Left ventricle myocardium superior (tissue), 1 donor: ENCODE measurements around the gene OSBPL2. TPM values are rescaled to one million over a fixed set of nuclear protein-coding genes. Genes with fewer than 3 reads are reported as not detected.

ENCODE experiments used
- ATAC-seq: fragments of 200-7000 bp; cut with Tn5 transposase; one replicate; pipeline ENCODE4 v1.9.1; 2020; ENCODE audit warnings: mild to moderate bottlenecking, moderate library complexity
- DNase-seq: peaks from one replicate; pipeline ENCODE4 v3.0.0-alpha.2; 2020
- intact Hi-C: fragments of 100-400 bp; cut with micrococcal nuclease; formaldehyde crosslinking; loops from one replicate; pipeline ENCODE4 v1.11.0; 2022
- long read RNA-seq: library from polyadenylated mRNA; unstranded; transcript quantifications from one replicate; pipeline ENCODE4 v2.0.0, GENCODE V29; 2021
- total RNA-seq: library from RNA; stranded (reverse); fragmentation: NEBNext Ultra II Directional; extraction: Animal tissue kit (Norgen Biotek cat#: 25700); gene quantifications from one replicate; pipeline ENCODE4 v1.2.1, GENCODE V29; 2021
- donor health status: DM: no; HTN: yes; CAD: no; lungs with severe emphysema.

The OSBPL2 gene
- total RNA-seq, result 60.0 TPM
- long read RNA-seq, full-length matches to known transcripts, result 20 of 47 reads
- long read RNA-seq, partial matches to known transcripts, result 16 of 47 reads
- long read RNA-seq, other reads (novel, unspliced or antisense), result 11 of 47 reads

GRCh38 chr20:62237801-62238568 is at the start of gene OSBPL2:
OSBPL2 (plus strand) TSS chr20:62238521; CDS start chr20:62256185, 17,664 bp downstream.
- peak; percentile 99 for DNase-seq
- peak; percentile 92 for ATAC-seq
- intact Hi-C loops, result no loop called here

GRCh38 chr20:62190639-62191411 is 47.5 kb upstream of the OSBPL2 start:
- peak; percentile 18 for DNase-seq
- ATAC-seq, result no peak
- intact Hi-C loops, result no loop called here

GRCh38 chr20:62191781-62192559 is 46.4 kb upstream of the OSBPL2 start:
- ATAC-seq (peak; percentile 72), DNase-seq (peak; percentile 31)
- intact Hi-C loops, result no loop called here

- ATAC-seq (peak; percentile 58), DNase-seq (peak; percentile 35)
- intact Hi-C loops, result no loop called here
Measured at GRCh38 chr20:62192635-62193034, 45.7 kb upstream of the OSBPL2 start.

- DNase-seq (peak; percentile 19), ATAC-seq (no peak)
- intact Hi-C loops, result no loop called here
Measured at GRCh38 chr20:62193079-62194025, 45.0 kb upstream of the OSBPL2 start.

GRCh38 chr20:62195075-62195405 is 43.3 kb upstream of the OSBPL2 start:
- intact Hi-C loops, result no loop called here
- DNase-seq (peak; percentile 11), ATAC-seq (no peak)

GRCh38 chr20:62195736-62196135 is 42.6 kb upstream of the OSBPL2 start:
- ATAC-seq (no peak), DNase-seq (peak; percentile 7)
- intact Hi-C loops, result no loop called here

- DNase-seq (peak; percentile 0), ATAC-seq (no peak)
- intact Hi-C loops, result no loop called here
Measured at GRCh38 chr20:62196286-62196685, 42.0 kb upstream of the OSBPL2 start.

GRCh38 chr20:62197311-62197710 is 41.0 kb upstream of the OSBPL2 start:
- intact Hi-C loops, result no loop called here
- ATAC-seq (no peak), DNase-seq (peak; percentile 7)

GRCh38 chr20:62197801-62198200 is 40.5 kb upstream of the OSBPL2 start:
- intact Hi-C loops, result no loop called here
- DNase-seq (peak; percentile 22), ATAC-seq (no peak)

GRCh38 chr20:62198496-62198895 is 39.8 kb upstream of the OSBPL2 start:
- DNase-seq (peak; percentile 12), ATAC-seq (no peak)
- intact Hi-C loops, result no loop called here

GRCh38 chr20:62198931-62199330 is 39.4 kb upstream of the OSBPL2 start:
- no peak for ATAC-seq
- DNase-seq, result peak; percentile 13
- intact Hi-C loops, result no loop called here

- intact Hi-C loops, result no loop called here
- DNase-seq (peak; percentile 33), ATAC-seq (no peak)
Measured at GRCh38 chr20:62200491-62201172, 37.7 kb upstream of the OSBPL2 start.

GRCh38 chr20:62201173-62202082 is 36.9 kb upstream of the OSBPL2 start:
- ATAC-seq (no peak), DNase-seq (peak; percentile 25)
- intact Hi-C loops, result no loop called here

GRCh38 chr20:62202083-62202395 is 36.3 kb upstream of the OSBPL2 start:
- intact Hi-C loops, result no loop called here
- DNase-seq (peak; percentile 17), ATAC-seq (no peak)

GRCh38 chr20:62202676-62203377 is 35.5 kb upstream of the OSBPL2 start:
- intact Hi-C loops, result no loop called here
- peak; percentile 11 for DNase-seq
- ATAC-seq, result no peak
